Panc1 (cell line): ENCODE data around the gene TBC1D8B.

Experiments
- POLR2AphosphoS5 ChIP-seq: IDR thresholded peaks from 2 replicates; pipeline ENCODE4 v1.6.1; 2012; ENCODE audit warnings: mild to moderate bottlenecking, low read depth, low read length, moderate library complexity
- TF ChIP-seq, protein P1 (sequence below): fragments of 450-650 bp; IDR thresholded peaks from 2 replicates; pipeline ENCODE4 v1.5.1; 2017; ENCODE audit warnings: mild to moderate bottlenecking
- TF ChIP-seq, protein P2 (sequence below), 2 experiments: IDR thresholded peaks; 2 replicates each; pipeline ENCODE4 v1.6.1; 2011 to 2012; ENCODE audit warnings: low read depth in 2 of 2, control low read depth in 1 of 2, low read length in 1 of 2, mild to moderate bottlenecking in 1 of 2, moderate library complexity in 1 of 2; ENCODE audit not compliant: insufficient read depth in 1 of 2

DNA sequence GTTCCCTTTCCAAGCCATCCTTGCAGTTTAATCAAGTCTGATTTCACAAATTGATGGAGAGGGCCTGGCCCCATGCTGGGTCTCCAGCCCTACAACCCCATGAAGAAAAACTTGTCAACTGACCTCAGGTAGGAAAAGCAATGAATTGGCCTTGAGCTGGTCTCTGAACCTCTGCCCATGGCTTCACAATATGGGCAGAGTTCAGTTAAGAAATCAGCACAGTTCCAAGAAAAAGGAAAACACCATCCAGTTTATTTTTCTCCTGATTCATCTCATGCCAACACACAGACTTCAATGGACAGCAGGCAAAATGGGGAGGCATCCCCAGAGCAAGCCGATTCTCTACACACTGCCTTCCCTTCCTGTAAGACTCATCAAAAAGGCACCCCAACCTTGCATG is 97.4 kb downstream of the TBC1D8B start:
- TF ChIP-seq POLR2AphosphoS5, result no peak
- TF ChIP-seq, protein P1, sequence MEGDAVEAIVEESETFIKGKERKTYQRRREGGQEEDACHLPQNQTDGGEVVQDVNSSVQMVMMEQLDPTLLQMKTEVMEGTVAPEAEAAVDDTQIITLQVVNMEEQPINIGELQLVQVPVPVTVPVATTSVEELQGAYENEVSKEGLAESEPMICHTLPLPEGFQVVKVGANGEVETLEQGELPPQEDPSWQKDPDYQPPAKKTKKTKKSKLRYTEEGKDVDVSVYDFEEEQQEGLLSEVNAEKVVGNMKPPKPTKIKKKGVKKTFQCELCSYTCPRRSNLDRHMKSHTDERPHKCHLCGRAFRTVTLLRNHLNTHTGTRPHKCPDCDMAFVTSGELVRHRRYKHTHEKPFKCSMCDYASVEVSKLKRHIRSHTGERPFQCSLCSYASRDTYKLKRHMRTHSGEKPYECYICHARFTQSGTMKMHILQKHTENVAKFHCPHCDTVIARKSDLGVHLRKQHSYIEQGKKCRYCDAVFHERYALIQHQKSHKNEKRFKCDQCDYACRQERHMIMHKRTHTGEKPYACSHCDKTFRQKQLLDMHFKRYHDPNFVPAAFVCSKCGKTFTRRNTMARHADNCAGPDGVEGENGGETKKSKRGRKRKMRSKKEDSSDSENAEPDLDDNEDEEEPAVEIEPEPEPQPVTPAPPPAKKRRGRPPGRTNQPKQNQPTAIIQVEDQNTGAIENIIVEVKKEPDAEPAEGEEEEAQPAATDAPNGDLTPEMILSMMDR, result no peak
- TF ChIP-seq, protein P2, sequence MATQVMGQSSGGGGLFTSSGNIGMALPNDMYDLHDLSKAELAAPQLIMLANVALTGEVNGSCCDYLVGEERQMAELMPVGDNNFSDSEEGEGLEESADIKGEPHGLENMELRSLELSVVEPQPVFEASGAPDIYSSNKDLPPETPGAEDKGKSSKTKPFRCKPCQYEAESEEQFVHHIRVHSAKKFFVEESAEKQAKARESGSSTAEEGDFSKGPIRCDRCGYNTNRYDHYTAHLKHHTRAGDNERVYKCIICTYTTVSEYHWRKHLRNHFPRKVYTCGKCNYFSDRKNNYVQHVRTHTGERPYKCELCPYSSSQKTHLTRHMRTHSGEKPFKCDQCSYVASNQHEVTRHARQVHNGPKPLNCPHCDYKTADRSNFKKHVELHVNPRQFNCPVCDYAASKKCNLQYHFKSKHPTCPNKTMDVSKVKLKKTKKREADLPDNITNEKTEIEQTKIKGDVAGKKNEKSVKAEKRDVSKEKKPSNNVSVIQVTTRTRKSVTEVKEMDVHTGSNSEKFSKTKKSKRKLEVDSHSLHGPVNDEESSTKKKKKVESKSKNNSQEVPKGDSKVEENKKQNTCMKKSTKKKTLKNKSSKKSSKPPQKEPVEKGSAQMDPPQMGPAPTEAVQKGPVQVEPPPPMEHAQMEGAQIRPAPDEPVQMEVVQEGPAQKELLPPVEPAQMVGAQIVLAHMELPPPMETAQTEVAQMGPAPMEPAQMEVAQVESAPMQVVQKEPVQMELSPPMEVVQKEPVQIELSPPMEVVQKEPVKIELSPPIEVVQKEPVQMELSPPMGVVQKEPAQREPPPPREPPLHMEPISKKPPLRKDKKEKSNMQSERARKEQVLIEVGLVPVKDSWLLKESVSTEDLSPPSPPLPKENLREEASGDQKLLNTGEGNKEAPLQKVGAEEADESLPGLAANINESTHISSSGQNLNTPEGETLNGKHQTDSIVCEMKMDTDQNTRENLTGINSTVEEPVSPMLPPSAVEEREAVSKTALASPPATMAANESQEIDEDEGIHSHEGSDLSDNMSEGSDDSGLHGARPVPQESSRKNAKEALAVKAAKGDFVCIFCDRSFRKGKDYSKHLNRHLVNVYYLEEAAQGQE (IDR thresholded peaks at IDR 0.05; ENCODE audit: insufficient read depth in 1 of 2, low read depth in 2 of 2, low read length in 1 of 2), result no peak
